Measurements from ENCODE around the gene ING5. TPM values are rescaled to one million over a fixed set of nuclear protein-coding genes. Genes with fewer than 3 reads are reported as not detected.
"Not testable (repeated sequence)": the region's sequence is repeated elsewhere in the genome, so short reads cannot be mapped to it uniquely, and the experiment has no call there.

The ING5 gene
- total RNA-seq, 1 donor from 2014 or later = 48.8 TPM

DNA sequence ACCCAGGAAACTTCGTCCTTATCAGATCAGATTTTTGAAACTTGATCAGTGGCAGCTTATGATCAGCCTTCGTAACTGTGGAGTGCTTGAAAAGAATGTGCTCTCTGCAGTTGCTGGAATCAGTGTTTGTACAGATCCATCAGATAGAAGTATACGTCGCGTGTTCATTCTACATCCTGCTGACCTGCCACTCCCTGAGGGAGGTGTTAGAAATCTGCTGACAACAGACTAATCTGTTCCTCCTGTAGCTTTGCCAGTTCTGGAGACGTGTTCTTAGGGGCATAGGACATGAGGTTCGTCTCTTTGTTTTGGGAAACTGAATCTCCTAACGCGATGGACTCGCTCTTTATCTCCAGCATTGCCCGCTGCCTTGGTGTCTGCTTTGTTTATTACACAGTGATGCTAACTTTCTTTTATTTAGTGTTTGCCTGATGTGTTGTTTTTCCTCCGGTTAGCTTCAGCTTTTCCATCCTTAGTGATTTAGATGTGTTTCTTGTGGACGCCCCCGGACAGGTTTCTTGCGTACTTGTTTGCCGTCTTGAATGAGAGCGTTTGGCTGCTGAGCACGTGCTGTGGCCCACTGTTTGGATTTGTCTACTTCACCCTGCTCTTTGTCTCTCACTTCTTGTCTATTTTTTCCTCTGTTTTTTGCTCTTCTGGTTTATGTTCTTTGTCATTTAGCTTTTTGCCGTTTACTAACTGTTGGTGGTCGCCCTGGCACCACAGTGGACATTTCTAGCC, 57.4 kb downstream of the ING5 start:
- H3K4me3 Mint-ChIP-seq = peak overlapping the region; percentile 29

DNA sequence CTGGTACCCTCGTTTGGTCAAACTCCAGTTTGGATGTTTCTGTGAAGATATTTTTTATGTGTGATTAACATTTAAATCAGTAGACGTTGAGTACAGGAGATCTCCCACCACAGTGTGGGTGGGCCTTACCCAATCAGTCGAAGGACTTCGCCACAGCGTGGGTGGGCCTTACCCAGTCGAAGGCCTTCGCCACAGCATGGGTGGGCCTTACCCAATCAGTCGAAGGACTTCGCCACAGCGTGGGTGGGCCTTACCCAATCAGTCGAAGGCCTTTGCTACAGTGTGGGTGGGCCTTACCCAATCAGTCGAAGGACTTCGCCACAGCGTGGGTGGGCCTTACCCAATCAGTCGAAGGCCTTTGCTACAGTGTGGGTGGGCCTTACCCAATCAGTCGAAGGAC, 58.1 kb downstream of the ING5 start:
- peak overlapping the region; percentile 86 for H3K27ac Mint-ChIP-seq
- not testable (repeated sequence) for H3K9me3 Mint-ChIP-seq; H3K27me3 Mint-ChIP-seq; DNase-seq (ENCODE audit: extremely low spot score, unreplicated experiment); H3K4me3 Mint-ChIP-seq
- peaks cover 29% of the 10 kb centered on the region for H3K4me1 Mint-ChIP-seq (ENCODE audit: unreplicated experiment)
- H3K36me3 Mint-ChIP-seq = peaks cover 17% of the 10 kb centered on the region

More for the DNA sequence above, 57.4 kb downstream of the ING5 start:
- TF ChIP-seq, protein P1, sequence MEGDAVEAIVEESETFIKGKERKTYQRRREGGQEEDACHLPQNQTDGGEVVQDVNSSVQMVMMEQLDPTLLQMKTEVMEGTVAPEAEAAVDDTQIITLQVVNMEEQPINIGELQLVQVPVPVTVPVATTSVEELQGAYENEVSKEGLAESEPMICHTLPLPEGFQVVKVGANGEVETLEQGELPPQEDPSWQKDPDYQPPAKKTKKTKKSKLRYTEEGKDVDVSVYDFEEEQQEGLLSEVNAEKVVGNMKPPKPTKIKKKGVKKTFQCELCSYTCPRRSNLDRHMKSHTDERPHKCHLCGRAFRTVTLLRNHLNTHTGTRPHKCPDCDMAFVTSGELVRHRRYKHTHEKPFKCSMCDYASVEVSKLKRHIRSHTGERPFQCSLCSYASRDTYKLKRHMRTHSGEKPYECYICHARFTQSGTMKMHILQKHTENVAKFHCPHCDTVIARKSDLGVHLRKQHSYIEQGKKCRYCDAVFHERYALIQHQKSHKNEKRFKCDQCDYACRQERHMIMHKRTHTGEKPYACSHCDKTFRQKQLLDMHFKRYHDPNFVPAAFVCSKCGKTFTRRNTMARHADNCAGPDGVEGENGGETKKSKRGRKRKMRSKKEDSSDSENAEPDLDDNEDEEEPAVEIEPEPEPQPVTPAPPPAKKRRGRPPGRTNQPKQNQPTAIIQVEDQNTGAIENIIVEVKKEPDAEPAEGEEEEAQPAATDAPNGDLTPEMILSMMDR (conservative IDR thresholded peaks at IDR 0.05) = no peak
- H3K4me1 Mint-ChIP-seq (ENCODE audit: unreplicated experiment) = peaks cover 24% of the 10 kb centered on the region
- peaks cover 17% of the 10 kb centered on the region for H3K36me3 Mint-ChIP-seq
- no peaks in the 10 kb centered on the region for H3K9me3 Mint-ChIP-seq
- peak overlapping the region; percentile 86 for H3K27ac Mint-ChIP-seq
- DNase-seq (ENCODE audit: extremely low spot score, unreplicated experiment) = no peak
- no peaks in the 10 kb centered on the region for H3K27me3 Mint-ChIP-seq

DNA sequence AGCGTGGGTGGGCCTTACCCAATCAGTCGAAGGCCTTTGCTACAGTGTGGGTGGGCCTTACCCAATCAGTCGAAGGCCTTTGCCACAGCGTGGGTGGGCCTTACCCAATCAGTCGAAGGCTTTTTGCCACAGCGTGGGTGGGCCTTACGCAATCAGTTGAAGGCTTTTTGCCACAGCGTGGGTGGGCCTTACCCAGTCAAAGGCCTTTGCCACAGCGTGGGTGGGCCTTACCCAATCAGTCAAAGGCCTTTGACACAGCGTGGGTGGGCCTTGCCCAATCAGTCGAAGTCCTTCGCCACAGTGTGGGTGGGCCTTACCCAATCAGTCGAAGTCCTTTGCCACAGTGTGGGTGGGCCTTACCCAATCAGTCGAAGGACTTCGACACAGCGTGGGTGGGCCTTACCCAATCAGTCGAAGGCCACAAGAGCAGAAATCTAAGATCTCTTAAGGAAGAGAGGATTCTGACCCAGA, 58.5 kb downstream of the ING5 start:
- Mint-ChIP-seq H3K4me1 (ENCODE audit: unreplicated experiment) (peaks cover 29% of the 10 kb centered on the region), H3K27ac (no peak overlapping the region), H3K27me3 (no peaks in the 10 kb centered on the region), H3K4me3 (no peak overlapping the region), H3K9me3 (no peaks in the 10 kb centered on the region), H3K36me3 (peaks cover 17% of the 10 kb centered on the region)
- DNase-seq (ENCODE audit: extremely low spot score, unreplicated experiment) = no peak
- TF ChIP-seq, protein P1 (conservative IDR thresholded peaks at IDR 0.05) = no peak

DNA sequence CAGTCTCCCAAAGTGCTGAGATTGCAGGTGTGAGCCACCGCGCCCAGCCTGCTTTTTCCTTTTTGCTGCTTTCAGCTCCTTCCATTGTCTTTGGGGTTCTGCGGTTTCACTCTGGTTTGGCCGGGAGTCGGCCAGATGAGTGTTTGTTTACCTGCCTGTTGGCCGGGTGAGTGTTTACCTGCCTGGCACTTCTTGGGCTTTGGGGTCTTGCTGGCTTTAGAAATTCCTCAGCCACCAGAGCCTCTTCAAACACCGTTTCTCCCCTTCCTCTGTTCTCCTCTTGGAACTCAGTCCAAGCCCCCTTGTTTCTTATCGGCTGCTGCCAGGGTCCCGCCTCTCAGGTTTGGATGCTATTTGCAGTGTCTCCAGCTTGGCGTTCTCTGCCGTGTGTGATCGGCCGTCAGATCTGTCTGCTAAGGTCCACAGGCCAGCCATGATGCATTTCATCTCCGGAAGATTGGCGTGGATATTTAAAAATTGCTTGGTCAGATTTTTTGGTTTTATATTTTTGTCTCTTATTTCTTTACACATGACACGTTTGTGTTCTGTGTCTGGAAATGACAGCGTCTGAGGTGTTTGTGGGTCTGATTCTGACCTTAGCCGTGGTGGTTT, 60.6 kb downstream of the ING5 start:
- TF ChIP-seq, protein P1 (conservative IDR thresholded peaks at IDR 0.05) = no peak
- Mint-ChIP-seq H3K4me1 (ENCODE audit: unreplicated experiment) (peaks cover 29% of the 10 kb centered on the region), H3K9me3 (no peaks in the 10 kb centered on the region), H3K4me3 (peak overlapping the region; percentile 11), H3K36me3 (peaks cover 17% of the 10 kb centered on the region), H3K27ac (peak overlapping the region; percentile 95), H3K27me3 (no peaks in the 10 kb centered on the region)
- DNase-seq (ENCODE audit: extremely low spot score, unreplicated experiment) = no peak

DNA sequence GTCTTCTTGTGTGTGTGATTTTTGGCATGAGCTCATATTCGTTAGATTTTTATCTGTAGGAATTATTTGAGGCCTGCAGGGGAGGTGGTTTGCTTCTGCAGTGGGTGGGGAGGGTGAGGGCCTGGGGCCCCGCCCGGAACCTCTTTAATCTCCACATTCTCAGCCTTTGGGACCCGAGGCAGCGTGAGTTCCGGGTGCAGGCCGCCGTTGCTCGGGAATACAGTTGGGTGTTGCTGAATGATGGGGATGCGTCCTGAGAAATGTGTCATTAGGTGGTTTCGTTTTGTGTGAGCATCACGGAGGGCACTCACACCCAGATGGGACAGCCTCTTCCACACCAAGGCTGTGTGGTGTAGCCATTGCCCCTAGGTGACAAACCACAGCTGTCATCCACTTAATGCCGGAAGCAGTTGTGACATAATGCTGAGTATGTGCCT, 61.1 kb downstream of the ING5 start:
- peaks cover 29% of the 10 kb centered on the region for H3K4me1 Mint-ChIP-seq (ENCODE audit: unreplicated experiment)
- peak overlapping the region; percentile 95 for H3K27ac Mint-ChIP-seq
- peak overlapping the region; percentile 11 for H3K4me3 Mint-ChIP-seq
- H3K36me3 Mint-ChIP-seq = peaks cover 17% of the 10 kb centered on the region
- TF ChIP-seq, protein P1 (conservative IDR thresholded peaks at IDR 0.05) = no peak
- no peak for DNase-seq (ENCODE audit: extremely low spot score, unreplicated experiment)
- H3K9me3 Mint-ChIP-seq = no peaks in the 10 kb centered on the region
- no peaks in the 10 kb centered on the region for H3K27me3 Mint-ChIP-seq

Data from type B pancreatic cell (in vitro differentiated cells).